Naive thymus-derived CD4-positive, alpha-beta T cell (primary cell): ENCODE measurements around the gene ZNF341. TPM values are rescaled to one million over a fixed set of nuclear protein-coding genes. Genes with fewer than 3 reads are reported as not detected.

Experiments
- ATAC-seq: fragments of 150-1000 bp; cut with Tn5 transposase; 2 replicates; pipeline ENCODE4 v1.10.0; 2021; ENCODE audit warnings: mild to moderate bottlenecking, moderate library complexity
- CTCF ChIA-PET: fragments of 350-600 bp; sonication (Branson Sonifier 250); formaldehyde crosslinking; loops from one replicate; lab custom pipeline; 2021; ENCODE audit warnings: antibody characterized with exemption; lab: Charles Lee
- POLR2A ChIA-PET: fragments of 350-600 bp; sonication (Branson Sonifier 250); formaldehyde crosslinking; loops from one replicate; lab custom pipeline; 2021; ENCODE audit warnings: antibody characterized with exemption, inconsistent platforms; lab: Charles Lee
- DNase-seq, 9 donors: peaks; one replicate each; pipeline versions ENCODE4 v3.0.0 to v3.0.0-alpha.2; 2020 to 2022; ENCODE audit warnings: mixed read lengths in 1 of 9
- H3K27ac ChIP-seq: one replicate; pipeline ENCODE4 v1.7.0; 2013; ENCODE audit warnings: mild to moderate bottlenecking, low read depth, low read length, moderate library complexity
- H3K27me3 ChIP-seq, 2 donors: one replicate each; pipeline ENCODE4 v1.7.0; 2013; ENCODE audit warnings: low read length in 2 of 2, mild to moderate bottlenecking in 2 of 2, moderate library complexity in 2 of 2; ENCODE audit not compliant: control insufficient read depth in 2 of 2, insufficient read depth in 2 of 2
- H3K36me3 ChIP-seq, 3 experiments: 1 replicate in 2 of 3; 2 replicates in 1 of 3; pipeline ENCODE4 v1.7.0; 2013; ENCODE audit warnings: low read length in 3 of 3, mild to moderate bottlenecking in 3 of 3, moderate library complexity in 1 of 3; ENCODE audit not compliant: insufficient read depth in 3 of 3, control insufficient read depth in 2 of 3
- H3K4me1 ChIP-seq, 2 donors: one replicate each; pipeline ENCODE4 v1.7.0; 2013; ENCODE audit warnings: low read length in 2 of 2, mild to moderate bottlenecking in 2 of 2, moderate library complexity in 1 of 2; ENCODE audit not compliant: control insufficient read depth in 2 of 2, insufficient read depth in 2 of 2
- H3K4me3 ChIP-seq: 2 replicates; pipeline ENCODE4 v1.7.0; 2013; ENCODE audit warnings: mild to moderate bottlenecking, low read length
- H3K9me3 ChIP-seq, 3 experiments: 1 replicate in 2 of 3; 2 replicates in 1 of 3; pipeline ENCODE4 v1.7.0; 2013; ENCODE audit warnings: low read length in 3 of 3; ENCODE audit not compliant: control insufficient read depth in 2 of 3
- H3K27ac Mint-ChIP-seq, 9 donors: one replicate each; pipeline ENCODE4 v1.8.0; 2020 to 2022; ENCODE audit warnings: mixed read lengths in 9 of 9, mild to moderate bottlenecking in 8 of 9, moderate library complexity in 5 of 9, inconsistent platforms in 2 of 9
- H3K27me3 Mint-ChIP-seq, 5 donors: one replicate each; pipeline ENCODE4 v1.8.0; 2021 to 2022; ENCODE audit warnings: mixed read lengths in 5 of 5, mild to moderate bottlenecking in 1 of 5
- H3K36me3 Mint-ChIP-seq, 5 donors: one replicate each; pipeline ENCODE4 v1.8.0; 2020 to 2022; ENCODE audit warnings: mixed read lengths in 5 of 5, mild to moderate bottlenecking in 3 of 5, inconsistent platforms in 1 of 5
- H3K4me1 Mint-ChIP-seq, 7 donors: one replicate each; pipeline ENCODE4 v1.8.0; 2020 to 2022; ENCODE audit warnings: mixed read lengths in 7 of 7, mild to moderate bottlenecking in 3 of 7, inconsistent platforms in 1 of 7
- H3K4me3 Mint-ChIP-seq, 10 donors: one replicate each; pipeline ENCODE4 v1.8.0; 2020 to 2022; ENCODE audit warnings: mild to moderate bottlenecking in 10 of 10, mixed read lengths in 10 of 10, moderate library complexity in 6 of 10, inconsistent platforms in 2 of 10
- H3K9me3 Mint-ChIP-seq, 11 donors: one replicate each; pipeline ENCODE4 v1.8.0; 2020 to 2022; ENCODE audit warnings: mixed read lengths in 11 of 11, mild to moderate bottlenecking in 4 of 11, inconsistent platforms in 1 of 11, moderate library complexity in 1 of 11
- intact Hi-C, 2 donors: fragments of 100-400 bp; cut with micrococcal nuclease; formaldehyde crosslinking; loops; one replicate each; pipeline ENCODE4 v1.15.1; 2023
- polyA plus RNA-seq, 2 donors: library from polyadenylated mRNA; unstranded; fragments of 300-500 nt; fragmentation: Illumina TruSeq; gene quantifications; one replicate each; pipeline ENCODE4 v1.2.3, GENCODE V29; 2021
- total RNA-seq, 6 experiments: library from RNA in 5 of 6; stranded (reverse) in 5 of 6; gene quantifications; 1 replicate in 5 of 6; 2 replicates in 1 of 6; pipeline ENCODE4 v1.2.3 and lab custom pipeline; 2021 to 2026

The ZNF341 gene
- total and polyA plus RNA-seq, 7 experiments from 2014 or later: 1.5 to 6.1 (median 4.5) TPM

DNA sequence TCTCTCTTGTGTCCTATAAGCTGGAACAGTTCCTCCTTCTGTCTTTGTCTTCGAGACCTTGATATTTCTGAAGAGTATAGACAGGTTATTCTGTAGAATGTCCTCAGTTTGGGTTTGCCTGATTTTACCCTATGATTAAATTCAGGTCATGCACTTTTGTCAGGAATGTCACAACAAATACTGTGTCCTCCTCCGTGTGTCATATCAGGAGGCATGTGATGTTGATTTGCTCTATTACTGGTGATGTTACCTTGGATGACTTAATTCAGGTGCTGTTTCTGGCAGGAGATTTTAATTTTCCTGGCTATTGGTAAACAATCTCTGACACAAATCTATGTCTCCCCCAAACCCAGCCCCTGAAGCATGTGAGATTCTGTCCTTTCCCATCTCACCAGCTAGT lies 46.0 kb downstream of the ZNF341 start:
- no peak for DNase-seq
- Histone ChIP-seq H3K36me3 (peaks cover 0 to 6% (median 0%) of the 10 kb centered on the region in 3 experiments), H3K4me3 (no peak overlapping the region), H3K27ac (no peak overlapping the region), H3K27me3 (no peaks in the 10 kb centered on the region), H3K4me1 (no peaks in the 10 kb centered on the region), H3K9me3 (no peaks in the 10 kb centered on the region)
- CTCF ChIA-PET: no interaction called here
- Mint-ChIP-seq H3K4me1 (peaks cover 0 to 21% (median 6%) of the 10 kb centered on the region in 7 donors), H3K27me3 (no peaks in the 10 kb centered on the region), H3K36me3 (peaks cover 4 to 22% (median 20%) of the 10 kb centered on the region in 5 donors), H3K9me3 (peaks cover 0 to 2% (median 0%) of the 10 kb centered on the region in 11 donors), H3K27ac (peak overlapping the region in 2 of 9 donors; percentile 59 to 78), H3K4me3 (no peak overlapping the region)
- intact Hi-C loops: no loop called here
- ATAC-seq: no peak
- POLR2A ChIA-PET: no interaction called here

DNA sequence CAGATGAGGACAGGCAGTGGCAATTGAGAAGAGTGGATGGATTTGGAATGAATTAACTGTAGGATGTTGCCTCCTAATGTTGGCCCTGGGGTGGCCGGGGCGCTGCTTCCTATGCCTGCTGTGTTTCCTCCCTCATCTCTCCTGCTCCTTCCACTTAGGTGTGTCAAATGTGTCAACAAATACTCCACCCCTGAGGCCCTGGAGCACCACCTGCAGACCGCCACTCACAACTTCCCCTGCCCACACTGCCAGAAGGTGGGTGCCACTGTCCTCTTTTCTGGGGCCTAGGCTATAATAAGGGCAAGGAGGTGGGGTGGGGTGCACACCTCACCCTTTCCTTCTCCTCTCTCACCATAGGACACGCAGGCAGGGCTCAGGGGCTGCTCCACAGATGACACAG lies 49.3 kb downstream of the ZNF341 start:
- H3K27ac Mint-ChIP-seq: peak overlapping the region in 1 of 9 donors; percentile 42
- POLR2A ChIA-PET: no interaction called here
- CTCF ChIA-PET: no interaction called here
- H3K36me3 Mint-ChIP-seq: peaks cover 4 to 19% (median 17%) of the 10 kb centered on the region in 5 donors
- Histone ChIP-seq H3K27ac (no peak overlapping the region), H3K4me1 (no peaks in the 10 kb centered on the region), H3K27me3 (no peaks in the 10 kb centered on the region), H3K4me3 (no peak overlapping the region), H3K36me3 (peaks cover 0 to 6% (median 0%) of the 10 kb centered on the region in 3 experiments), H3K9me3 (no peaks in the 10 kb centered on the region)
- no peaks in the 10 kb centered on the region for H3K27me3 Mint-ChIP-seq
- ATAC-seq (no peak), DNase-seq (no peak)
- H3K9me3 Mint-ChIP-seq: peaks cover 0 to 2% (median 0%) of the 10 kb centered on the region in 11 donors
- no peak overlapping the region for H3K4me3 Mint-ChIP-seq
- intact Hi-C loops: no loop called here
- peaks cover 0 to 17% (median 7%) of the 10 kb centered on the region in 7 donors for H3K4me1 Mint-ChIP-seq

DNA sequence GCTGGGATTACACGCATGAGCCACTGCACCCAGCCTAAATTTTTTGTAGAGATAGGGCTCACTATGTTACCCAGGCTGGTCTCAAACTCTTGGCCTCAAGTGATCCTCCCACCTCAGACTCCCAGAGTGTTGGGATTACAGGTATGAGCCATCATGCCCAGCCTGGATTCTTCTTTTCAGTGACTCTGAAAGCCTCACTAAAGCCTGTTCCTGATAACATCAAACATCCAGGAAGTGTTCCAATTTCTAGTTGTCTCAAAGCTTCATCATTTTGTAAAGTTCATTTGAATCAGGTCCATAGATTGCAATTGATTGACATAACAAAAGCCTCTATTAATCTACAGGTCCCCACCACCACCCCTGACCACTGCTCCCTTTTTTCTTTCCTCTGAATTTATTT lies 50.1 kb downstream of the ZNF341 start:
- ATAC-seq: no peak
- no peak for DNase-seq
- Mint-ChIP-seq H3K9me3 (peaks cover 0 to 2% (median 0%) of the 10 kb centered on the region in 11 donors), H3K27me3 (no peaks in the 10 kb centered on the region), H3K27ac (no peak overlapping the region), H3K4me1 (peaks cover under 1 to 21% (median 7%) of the 10 kb centered on the region in 7 donors), H3K4me3 (no peak overlapping the region), H3K36me3 (peaks cover 4 to 19% (median 17%) of the 10 kb centered on the region in 5 donors)
- peaks cover 0 to 6% (median 0%) of the 10 kb centered on the region in 3 experiments for H3K36me3 ChIP-seq
- peaks cover 0 to under 1% of the 10 kb centered on the region in 2 donors for H3K4me1 ChIP-seq
- intact Hi-C loops: no loop called here
- no peaks in the 10 kb centered on the region for H3K9me3 ChIP-seq
- H3K27me3 ChIP-seq: no peaks in the 10 kb centered on the region
- POLR2A ChIA-PET: no interaction called here
- CTCF ChIA-PET: no interaction called here
- H3K27ac ChIP-seq: no peak overlapping the region
- H3K4me3 ChIP-seq: no peak overlapping the region

DNA sequence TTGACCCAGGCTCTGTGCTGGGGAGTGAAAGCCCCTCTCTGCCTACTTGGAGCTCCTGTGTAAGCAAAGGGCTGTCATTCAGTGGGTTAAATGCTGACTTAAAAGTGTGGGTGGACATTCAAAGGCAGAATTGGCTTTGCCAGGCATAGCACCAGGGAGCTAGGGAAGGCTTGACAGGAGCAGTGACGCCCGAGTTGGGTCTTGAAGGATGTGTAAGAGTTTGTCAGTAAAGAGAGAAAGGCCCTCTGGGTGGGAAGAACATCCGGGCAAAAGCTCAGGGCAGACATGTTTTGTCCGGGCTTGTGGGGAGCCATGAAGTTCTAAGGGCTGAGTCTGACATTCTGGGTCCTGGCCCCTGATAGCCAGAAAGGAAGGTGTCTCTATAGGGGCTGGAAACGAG lies 51.5 kb downstream of the ZNF341 start:
- CTCF ChIA-PET: no interaction called here
- Histone ChIP-seq H3K27ac (no peak overlapping the region), H3K36me3 (peaks cover 0 to 6% (median 0%) of the 10 kb centered on the region in 3 experiments), H3K4me3 (no peak overlapping the region), H3K4me1 (peaks cover 0 to 11% of the 10 kb centered on the region in 2 donors), H3K9me3 (no peaks in the 10 kb centered on the region), H3K27me3 (no peaks in the 10 kb centered on the region)
- intact Hi-C loops: no loop called here
- Mint-ChIP-seq H3K4me1 (peaks cover 5 to 31% (median 12%) of the 10 kb centered on the region in 7 donors), H3K4me3 (no peak overlapping the region), H3K36me3 (peaks cover 4 to 22% (median 16%) of the 10 kb centered on the region in 5 donors), H3K27me3 (no peaks in the 10 kb centered on the region), H3K9me3 (peaks cover 0 to 2% (median 0%) of the 10 kb centered on the region in 11 donors), H3K27ac (no peak overlapping the region)
- DNase-seq (no peak), ATAC-seq (no peak)
- POLR2A ChIA-PET: no interaction called here

- CTCF ChIA-PET: no interaction called here
- H3K27me3 ChIP-seq: no peaks in the 10 kb centered on the region
- H3K4me1 ChIP-seq: peaks cover 0 to 11% of the 10 kb centered on the region in 2 donors
- peaks cover 0 to 6% (median 0%) of the 10 kb centered on the region in 3 experiments for H3K36me3 ChIP-seq
- H3K27me3 Mint-ChIP-seq: no peaks in the 10 kb centered on the region
- H3K27ac ChIP-seq: no peak overlapping the region
- no peaks in the 10 kb centered on the region for H3K9me3 ChIP-seq
- peaks cover 0 to 3% (median 0%) of the 10 kb centered on the region in 11 donors for H3K9me3 Mint-ChIP-seq
- intact Hi-C loops: no loop called here
- DNase-seq (no peak), ATAC-seq (no peak)
- H3K4me3 ChIP-seq: no peak overlapping the region
- POLR2A ChIA-PET: no interaction called here
- H3K27ac Mint-ChIP-seq: no peak overlapping the region
- H3K36me3 Mint-ChIP-seq: peaks cover 4 to 28% (median 13%) of the 10 kb centered on the region in 5 donors
- H3K4me1 Mint-ChIP-seq: peaks cover 3 to 29% (median 8%) of the 10 kb centered on the region in 7 donors
- H3K4me3 Mint-ChIP-seq: no peak overlapping the region
Measured at GRCh38 chr20:33783818-33784217, 52.0 kb downstream of the ZNF341 start.

- POLR2A ChIA-PET: no interaction called here
- H3K27ac ChIP-seq: no peak overlapping the region
- H3K4me1 ChIP-seq: peaks cover 0 to 11% of the 10 kb centered on the region in 2 donors
- H3K9me3 Mint-ChIP-seq: peaks cover 0 to 3% (median 0%) of the 10 kb centered on the region in 11 donors
- H3K4me3 ChIP-seq: no peak overlapping the region
- H3K27me3 Mint-ChIP-seq: no peaks in the 10 kb centered on the region
- CTCF ChIA-PET: no interaction called here
- peaks cover 0 to 6% (median 0%) of the 10 kb centered on the region in 3 experiments for H3K36me3 ChIP-seq
- ATAC-seq (no peak), DNase-seq (no peak)
- peaks cover 0 to 25% (median 5%) of the 10 kb centered on the region in 7 donors for H3K4me1 Mint-ChIP-seq
- H3K27me3 ChIP-seq: no peaks in the 10 kb centered on the region
- H3K4me3 Mint-ChIP-seq: no peak overlapping the region
- intact Hi-C loops: no loop called here
- H3K27ac Mint-ChIP-seq: no peak overlapping the region
- H3K9me3 ChIP-seq: no peaks in the 10 kb centered on the region
- peaks cover 4 to 29% (median 11%) of the 10 kb centered on the region in 5 donors for H3K36me3 Mint-ChIP-seq
Measured at GRCh38 chr20:33784225-33784624, 52.4 kb downstream of the ZNF341 start.

DNA sequence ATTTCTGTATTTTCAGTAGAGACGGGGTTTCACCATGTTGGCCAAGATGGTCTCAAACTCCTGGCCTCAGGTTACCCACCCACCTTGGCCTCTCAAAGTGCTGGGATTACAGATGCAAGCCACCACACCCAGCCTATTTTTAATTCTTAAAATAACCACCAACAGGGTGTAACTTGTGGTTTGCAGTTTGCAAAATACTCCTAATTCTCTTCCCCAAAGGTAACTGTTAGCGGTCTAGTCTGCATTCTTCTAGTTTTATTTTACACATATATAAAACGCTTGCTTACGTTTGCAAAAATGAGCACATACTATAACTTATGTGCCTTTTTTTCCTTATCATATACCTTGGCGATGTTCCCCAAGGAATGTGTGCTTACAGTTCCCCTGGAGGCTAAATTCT lies 53.7 kb downstream of the ZNF341 start:
- POLR2A ChIA-PET: no interaction called here
- Mint-ChIP-seq H3K4me3 (no peak overlapping the region), H3K36me3 (peaks cover 4 to 26% (median 7%) of the 10 kb centered on the region in 5 donors), H3K4me1 (peaks cover 0 to 18% (median 5%) of the 10 kb centered on the region in 7 donors), H3K9me3 (peaks cover 0 to 1% (median 0%) of the 10 kb centered on the region in 11 donors), H3K27me3 (no peaks in the 10 kb centered on the region), H3K27ac (no peak overlapping the region)
- H3K36me3 ChIP-seq: peaks cover 0 to 7% (median 0%) of the 10 kb centered on the region in 3 experiments
- DNase-seq: no peak
- no peak overlapping the region for H3K4me3 ChIP-seq
- intact Hi-C loops: no loop called here
- no peak for ATAC-seq
- CTCF ChIA-PET: no interaction called here
- no peak overlapping the region for H3K27ac ChIP-seq
- H3K27me3 ChIP-seq: no peaks in the 10 kb centered on the region
- H3K4me1 ChIP-seq: peaks cover 0 to 11% of the 10 kb centered on the region in 2 donors
- H3K9me3 ChIP-seq: no peaks in the 10 kb centered on the region
